GM21619 (cell line): ENCODE results near the gene DYSF.
"Not testable (repeated sequence)": the region's sequence is repeated elsewhere in the genome, so short reads cannot be mapped to it uniquely, and the experiment has no call there.

Source experiments
- ATAC-seq: cut with Tn5 transposase; IDR thresholded peaks from one replicate; pipeline ENCODE4 v1.9.1; 2021; ENCODE audit not compliant: unreplicated experiment

Gene DYSF

DNA sequence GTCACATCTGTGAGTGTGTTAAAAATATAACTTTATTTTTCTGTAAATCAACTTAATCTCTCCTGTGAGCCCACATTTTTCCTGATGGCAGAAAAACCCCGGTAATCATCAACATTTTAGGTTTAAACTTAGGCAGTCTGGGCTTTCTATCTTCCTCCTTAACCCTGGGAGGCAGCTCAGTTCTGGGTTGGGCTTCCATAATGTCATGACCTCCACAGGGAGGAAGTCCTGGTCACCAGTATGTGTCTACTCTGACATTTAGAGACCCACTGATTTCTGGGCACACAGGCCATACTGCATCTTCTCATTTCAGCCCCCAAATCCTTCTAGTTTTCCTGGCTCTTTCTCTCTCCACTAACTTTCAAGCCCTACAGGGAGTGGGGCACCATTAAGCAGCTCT, 181.2 kb downstream of the DYSF start:
- no peak for ATAC-seq

DNA sequence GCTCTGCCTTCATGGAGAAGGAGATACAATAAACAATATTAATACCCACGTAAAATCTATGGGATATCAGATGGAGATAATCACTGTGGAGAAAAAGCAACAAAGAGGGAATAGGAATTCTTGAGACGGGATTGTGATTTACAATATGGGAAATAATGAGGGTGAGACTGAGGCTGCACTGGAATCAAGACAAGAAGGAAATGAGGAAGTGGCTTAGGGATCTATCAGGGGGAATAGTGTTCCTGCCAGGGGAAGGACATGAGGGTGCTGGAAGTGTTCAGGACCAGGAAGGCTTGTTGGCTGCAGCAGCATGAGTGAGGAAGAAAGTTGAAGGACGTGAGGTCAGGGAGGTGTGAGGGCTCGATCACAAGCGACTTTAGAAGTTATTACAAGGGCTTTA, 182.4 kb downstream of the DYSF start:
- ATAC-seq: no peak

DNA sequence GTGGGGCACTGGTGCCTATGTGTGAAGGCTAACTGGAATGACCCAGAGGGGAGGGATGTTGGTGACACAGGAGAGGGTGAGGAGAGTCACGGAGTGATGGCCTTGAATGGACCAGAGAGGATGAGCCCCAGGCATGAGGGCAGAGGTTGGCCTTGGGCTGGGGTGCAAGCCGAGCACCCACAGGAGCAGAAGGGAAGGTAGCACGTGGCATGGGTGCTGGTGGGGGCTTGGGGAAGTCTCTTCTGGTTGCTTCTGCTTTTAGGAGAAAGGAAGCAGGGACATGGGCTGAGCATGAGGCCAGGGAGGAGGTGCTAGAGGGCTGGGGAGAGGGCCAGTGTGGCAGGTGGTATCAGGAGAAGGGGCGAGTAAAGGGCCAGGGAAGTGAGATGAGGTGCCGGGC, 183.8 kb downstream of the DYSF start:
- no peak for ATAC-seq

DNA sequence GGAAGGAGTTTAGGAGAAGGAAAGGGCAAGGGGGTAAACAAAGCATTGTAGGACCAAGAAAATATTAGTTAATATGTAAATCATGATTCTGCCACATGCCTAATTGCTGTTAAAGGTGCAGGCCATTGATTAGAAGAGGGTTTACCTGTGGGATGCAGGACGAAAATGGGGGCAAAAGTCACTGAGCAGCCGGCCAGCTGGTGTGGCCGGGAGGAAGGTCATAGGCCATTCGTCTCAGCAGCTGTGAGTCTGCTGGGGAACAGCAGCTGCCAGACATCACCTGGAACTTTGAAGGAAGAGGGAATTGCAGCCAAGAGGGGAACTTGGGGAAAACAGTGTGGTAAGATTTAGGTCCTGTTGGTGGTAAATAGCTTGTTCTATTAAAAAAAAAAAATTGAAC, 184.4 kb downstream of the DYSF start:
- ATAC-seq: no peak

DNA sequence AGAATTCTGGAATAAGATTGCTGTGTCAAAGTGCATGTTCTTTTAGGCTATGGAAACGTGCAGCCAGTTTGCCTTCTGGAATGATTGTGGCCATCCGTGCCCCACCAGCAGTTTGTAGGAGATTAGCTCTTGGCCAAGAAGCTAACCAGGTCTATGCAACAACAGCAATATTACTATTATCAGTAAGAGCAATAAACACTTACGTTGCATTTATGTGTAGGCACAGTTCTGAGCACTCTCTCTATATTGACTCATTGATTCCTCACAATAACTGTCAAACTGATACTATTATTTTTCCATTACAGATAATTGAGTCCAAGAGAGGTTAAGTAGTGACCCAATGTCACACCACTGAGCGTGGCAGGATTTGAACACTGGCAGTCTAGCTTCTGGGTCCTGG, 186.4 kb downstream of the DYSF start:
- ATAC-seq: no peak

DNA sequence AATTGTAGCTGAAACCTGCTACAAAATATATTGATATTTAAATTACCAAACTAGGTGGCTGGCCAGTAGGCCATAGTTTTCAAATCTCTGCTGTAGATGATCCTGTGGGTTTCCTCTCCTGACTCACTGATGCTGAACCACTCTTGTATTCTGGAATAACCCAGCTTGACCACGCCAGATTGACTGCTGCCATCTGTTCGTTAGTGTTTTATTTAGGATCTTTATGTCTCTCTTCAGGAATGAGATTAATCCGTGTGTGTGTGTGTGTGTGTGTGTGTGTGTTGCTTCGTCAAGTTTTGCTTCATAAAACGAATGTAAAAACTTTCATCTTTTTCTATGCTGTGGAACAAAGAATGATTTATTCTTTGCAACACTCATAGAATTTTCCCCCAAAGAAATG, 187.1 kb downstream of the DYSF start:
- ATAC-seq: no peak

DNA sequence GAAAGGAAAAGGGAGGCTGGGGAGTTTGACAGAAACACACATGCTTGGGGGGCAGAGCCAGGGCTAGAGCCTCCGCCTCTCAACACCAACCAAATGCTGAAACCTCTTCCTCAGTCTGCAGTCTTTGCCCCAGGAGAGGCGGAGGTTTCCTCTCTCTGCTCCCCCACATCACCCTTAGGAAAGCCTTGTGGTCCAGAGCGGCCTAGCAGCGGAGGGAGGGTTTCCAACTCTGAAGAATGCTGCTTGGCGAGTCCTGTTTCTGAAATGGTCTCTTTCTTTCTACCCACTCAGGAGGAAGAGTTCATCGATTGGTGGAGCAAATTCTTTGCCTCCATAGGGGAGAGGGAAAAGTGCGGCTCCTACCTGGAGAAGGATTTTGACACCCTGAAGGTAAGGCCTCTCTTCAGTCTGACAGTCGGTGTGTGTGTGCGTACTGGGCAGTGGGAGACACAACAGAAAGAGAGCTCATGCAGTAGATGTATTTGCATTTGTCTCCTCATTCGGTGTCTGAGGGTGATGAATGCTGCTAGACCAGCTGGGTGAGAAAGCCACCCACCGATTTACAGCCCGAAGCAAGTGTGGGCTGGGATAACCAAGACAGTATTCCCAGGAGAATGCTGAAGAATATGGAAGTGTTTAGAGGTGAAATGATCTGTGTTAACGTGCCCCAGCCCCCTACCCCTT, 190.5 kb downstream of the DYSF start:
- no peak for ATAC-seq

DNA sequence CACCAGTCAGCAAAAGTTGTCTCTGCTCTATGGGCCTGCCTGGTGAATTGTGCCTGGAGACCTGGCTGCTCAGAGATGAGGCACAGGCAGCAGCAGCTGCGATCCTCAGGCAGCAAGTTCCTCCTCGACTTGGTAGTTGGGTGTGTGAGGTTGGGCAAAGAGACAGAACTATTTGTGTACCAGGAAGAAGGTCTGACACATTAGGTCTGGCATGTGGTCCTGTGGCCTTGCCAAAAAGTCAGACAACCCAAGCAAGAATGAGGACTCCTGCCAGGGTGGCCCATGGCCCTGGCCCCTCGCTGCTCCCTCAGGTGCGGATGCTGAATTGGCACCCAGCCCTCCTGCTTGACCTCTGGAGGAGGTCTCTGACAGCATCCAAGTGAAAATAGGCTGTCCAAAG, 192.7 kb downstream of the DYSF start:
- ATAC-seq: no peak

DNA sequence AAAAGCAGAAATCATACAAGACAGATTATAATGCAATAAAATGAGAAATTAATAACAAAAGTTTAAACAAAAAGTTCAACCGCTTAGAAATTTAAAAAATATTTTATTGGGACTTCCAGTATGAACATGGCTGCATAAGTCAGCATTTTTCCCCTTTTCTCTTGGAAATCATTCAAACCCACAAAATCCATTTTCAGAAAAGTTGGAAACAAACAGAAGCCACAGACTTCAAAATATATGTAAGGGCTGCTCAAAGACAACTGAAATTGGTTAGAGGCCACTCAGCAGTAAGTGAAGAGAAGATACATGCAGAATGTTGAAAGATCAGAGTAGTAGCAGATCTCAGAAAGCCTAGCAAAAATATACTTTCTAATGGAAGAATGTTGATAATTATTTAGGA, 194.0 kb downstream of the DYSF start:
- ATAC-seq: no peak

DNA sequence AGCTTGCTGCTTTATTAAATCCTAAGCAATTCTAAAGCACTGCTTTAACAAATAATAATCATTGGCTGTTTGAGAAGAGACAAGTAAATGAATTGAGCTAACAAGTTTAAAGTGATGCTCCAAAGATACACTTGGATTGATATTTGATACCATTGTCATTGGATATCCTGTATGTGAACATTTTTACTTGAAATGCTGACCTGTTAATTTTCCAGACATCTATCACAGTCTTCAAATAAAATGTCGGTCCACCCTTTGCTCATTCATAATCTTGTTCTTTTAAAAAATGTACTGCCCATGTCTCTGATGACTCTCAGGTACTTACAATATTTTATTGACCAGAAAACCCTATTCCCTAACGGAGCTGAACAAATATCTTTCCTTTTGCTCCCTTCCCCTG, 202.1 kb downstream of the DYSF start:
- no peak for ATAC-seq

DNA sequence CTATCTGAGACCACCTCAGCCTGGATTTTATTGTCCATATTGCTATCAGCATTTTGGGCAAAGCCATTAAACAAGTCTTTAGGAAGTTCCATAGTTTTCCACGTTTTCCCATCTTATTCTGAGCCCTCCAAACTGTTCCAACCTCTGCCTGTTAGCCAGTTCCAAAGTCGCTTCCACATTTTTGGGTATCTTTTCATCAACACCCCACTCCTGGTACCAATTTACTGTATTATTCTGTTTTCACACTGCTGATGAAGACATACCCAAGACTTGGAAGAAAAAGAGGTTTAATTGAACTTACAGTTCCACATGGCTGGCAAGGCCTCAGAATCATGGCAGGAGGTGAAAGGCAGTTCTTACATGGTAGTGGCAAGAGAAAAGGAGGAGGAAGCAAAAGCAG, 204.9 kb downstream of the DYSF start:
- ATAC-seq: not testable (repeated sequence)

DNA sequence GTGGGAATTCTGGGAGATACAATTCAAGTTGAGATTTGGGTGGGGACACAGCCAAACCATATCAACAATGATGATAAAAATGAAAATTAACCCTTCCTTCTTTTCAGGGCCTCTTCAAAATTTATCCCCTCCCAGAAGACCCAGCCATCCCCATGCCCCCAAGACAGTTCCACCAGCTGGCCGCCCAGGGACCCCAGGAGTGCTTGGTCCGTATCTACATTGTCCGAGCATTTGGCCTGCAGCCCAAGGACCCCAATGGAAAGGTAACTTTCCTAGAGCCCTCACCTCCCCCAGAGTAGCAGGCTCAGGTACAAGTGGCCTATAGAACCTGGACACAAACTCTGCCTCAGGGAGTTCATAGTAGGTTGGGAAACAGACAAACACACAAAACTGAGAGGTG, 205.4 kb downstream of the DYSF start:
- ATAC-seq: no peak

DNA sequence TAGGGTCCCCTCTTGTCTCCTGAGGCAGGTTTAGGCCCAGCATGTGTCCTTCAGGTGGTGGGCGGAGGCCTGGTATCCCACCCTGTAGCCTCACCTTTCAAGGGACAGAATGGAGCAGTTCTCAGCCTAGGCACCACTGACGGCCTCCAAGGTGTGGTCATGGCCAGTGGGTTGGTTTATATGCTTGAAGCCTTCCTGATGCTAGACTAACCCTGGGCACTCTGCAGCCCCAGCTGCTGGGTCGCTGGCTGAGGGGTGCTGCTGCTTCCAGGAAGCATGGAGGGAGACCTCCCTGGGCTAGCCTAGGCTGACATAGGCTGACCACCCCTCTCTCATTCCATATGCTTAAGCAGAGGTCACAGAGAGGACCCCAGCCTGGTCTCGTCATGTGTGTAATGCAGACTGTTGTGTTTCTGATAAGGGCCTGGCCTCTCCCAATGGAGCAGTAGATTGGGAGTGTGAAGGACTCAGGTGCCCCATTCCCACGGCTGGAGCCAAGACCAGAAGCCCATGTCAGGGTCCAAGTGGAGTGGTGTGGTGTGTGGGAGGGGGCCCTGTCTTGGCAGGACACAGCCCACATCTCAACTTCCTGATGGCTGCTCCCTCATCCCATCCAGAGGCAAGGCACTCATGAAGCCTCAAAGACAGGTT, 206.6 kb downstream of the DYSF start:
- no peak for ATAC-seq

DNA sequence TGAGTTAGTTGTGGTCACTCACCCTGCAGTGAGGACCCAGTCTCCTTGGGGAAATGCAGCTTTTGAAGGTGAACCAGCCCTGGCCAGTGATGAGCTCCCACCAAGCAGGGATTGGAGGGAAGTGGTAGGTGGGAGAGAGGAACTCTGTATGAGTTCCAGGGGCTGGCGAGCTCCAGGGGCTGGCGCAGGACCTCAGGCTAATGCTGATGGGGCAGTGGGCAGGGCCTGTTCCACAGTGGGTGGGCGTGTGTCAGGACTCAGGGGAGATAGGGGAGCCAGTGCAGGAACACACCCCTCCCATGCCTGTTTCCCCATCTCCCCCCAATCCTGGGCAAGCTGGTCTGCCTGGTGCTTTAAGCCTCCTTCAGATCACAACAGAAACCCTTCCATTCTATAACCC, 208.4 kb downstream of the DYSF start:
- no peak for ATAC-seq

DNA sequence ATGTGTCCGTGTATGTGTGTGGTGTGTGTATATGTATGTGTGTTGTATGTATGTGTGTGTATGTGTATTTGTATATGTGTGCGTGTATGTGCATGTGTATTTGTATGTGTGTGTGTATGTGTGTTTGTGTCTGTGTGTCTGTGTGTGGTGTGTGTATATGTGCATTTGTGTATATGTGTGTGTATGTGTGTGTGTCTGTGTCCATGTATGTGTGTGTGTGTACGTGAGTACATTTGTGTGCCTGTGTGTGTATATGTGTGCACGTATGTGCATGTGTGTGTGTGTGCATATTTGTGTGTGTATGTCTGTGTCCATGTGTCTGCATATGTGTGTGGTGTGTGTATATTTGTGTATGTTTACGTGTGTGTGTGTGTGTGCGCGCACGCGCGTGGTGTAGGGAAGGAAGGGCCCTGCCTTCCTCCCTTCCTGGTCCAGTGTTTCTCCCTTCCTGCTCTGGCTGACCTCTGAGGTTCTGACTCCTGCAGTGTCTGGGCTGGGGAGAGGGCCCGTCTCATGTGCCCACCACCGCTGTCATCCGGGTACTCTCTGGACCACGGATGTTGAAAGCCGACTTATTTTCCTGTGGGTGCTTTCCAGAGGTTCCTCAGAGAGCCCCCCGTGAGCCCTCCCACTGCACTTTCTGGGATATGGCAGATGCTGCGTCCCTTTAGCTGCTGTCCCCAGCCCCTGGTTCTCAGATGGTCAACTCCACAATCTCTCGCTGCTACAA, 209.5 kb downstream of the DYSF start:
- ATAC-seq: no peak

DNA sequence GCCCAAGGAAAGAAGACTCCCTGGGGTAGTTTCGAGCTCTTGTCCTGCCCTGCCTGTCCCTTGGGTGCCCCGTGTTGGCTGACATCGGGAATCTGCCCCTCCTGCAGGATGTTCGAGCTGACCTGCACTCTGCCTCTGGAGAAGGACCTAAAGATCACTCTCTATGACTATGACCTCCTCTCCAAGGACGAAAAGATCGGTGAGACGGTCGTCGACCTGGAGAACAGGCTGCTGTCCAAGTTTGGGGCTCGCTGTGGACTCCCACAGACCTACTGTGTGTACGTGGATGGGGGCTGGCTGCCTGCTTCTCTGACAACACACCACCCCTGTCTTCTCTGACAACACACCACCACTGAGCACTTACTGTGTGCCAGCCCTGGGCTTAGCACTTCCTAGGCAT, 210.8 kb downstream of the DYSF start:
- ATAC-seq: no peak

DNA sequence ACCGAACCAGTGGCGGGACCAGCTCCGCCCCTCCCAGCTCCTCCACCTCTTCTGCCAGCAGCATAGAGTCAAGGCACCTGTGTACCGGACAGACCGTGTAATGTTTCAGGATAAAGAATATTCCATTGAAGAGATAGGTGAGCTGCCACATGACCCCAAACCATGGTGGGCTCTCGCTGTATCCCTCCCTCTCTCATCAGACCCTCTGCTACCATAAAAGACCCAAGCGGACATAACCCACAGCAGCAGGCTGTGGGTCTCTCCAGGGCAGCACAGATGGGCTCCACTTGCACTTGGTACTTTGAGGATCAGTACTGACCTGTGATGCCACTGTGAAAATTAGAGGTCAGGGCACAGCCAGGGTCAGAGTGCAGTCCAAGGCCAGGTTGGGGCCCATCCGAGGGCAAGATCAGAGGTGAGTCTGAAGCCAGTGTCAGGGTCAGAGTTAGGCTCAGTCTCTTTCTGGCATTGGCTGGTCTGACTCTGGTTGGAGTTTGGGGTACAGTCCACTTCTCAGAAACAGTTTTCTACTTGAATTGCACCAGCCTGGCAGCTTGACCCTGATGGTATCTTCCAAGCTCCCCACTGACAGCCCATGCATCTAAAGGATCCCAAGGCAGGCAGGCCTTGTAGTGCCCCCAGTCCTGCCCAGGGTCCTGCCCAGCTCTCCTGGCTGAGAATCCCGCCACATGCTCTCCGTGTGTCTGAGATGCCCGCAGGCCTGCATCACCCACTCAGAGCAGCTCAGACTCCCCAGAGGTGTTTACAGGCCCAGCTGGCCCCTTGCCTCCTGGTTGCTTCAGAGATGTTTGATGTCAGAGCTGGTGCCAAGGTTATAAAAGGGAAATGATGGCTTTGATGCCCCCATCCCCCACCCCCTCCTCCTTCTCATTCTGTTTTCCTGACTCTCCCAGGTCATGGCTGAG, 212.1 kb downstream of the DYSF start:
- ATAC-seq: no peak

DNA sequence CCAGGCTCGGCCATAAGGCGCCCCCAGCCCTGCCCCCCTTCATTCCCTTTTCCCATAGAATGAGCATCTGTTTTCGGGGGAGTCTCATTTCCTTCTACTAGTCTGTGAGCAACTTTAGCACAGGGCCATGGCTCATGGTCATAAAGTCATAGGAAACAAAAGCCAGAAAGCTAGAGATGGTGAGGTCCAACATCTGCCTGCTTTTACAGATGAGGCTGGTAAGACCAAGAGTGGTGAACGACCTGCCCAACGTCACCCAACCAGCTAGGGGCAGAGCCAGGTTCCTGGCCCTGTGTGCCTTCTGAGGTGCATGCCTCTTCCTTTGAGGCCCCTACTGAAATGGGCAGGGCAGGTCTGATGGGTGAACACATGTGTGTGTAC, 212.7 kb downstream of the DYSF start:
- ATAC-seq: no peak

DNA sequence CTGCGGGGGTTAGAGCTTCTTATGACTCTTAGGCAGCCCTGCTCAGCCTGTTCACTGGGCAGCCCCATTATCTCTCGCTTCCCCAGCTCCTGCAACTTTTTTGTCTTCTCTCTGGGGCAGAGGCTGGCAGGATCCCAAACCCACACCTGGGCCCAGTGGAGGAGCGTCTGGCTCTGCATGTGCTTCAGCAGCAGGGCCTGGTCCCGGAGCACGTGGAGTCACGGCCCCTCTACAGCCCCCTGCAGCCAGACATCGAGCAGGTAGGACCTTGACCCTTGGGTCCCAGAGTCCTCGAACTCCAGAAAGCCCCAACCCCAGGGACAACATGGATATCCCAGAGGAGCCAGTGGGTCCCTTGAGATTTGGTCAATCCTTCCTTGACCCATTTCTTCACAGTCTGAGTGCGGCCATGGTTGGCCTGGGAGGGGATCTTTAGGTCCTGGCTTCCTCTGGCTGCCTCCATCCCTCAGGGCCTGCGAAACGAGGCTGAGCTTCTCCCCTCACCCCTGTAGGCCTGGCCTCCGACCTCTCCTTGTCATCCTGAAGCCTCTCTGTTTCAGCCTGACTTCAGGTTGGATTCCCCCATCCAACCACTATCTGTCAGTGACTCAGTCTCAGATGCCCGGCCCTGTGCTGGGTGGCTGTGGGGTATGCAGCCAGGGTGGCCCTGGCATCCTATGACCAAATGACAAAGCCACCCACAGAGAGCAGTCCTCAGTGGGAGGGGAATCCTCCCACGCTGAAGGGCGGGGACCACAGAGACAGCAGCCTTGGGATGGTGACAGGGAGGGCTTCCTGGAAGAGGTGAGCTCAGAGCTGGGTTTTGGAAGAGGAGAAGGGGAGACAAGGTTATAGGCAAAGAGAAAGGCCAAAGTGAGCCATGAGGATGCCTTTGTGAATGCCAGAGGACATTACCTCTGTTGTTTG, 214.2 kb downstream of the DYSF start:
- ATAC-seq: no peak

DNA sequence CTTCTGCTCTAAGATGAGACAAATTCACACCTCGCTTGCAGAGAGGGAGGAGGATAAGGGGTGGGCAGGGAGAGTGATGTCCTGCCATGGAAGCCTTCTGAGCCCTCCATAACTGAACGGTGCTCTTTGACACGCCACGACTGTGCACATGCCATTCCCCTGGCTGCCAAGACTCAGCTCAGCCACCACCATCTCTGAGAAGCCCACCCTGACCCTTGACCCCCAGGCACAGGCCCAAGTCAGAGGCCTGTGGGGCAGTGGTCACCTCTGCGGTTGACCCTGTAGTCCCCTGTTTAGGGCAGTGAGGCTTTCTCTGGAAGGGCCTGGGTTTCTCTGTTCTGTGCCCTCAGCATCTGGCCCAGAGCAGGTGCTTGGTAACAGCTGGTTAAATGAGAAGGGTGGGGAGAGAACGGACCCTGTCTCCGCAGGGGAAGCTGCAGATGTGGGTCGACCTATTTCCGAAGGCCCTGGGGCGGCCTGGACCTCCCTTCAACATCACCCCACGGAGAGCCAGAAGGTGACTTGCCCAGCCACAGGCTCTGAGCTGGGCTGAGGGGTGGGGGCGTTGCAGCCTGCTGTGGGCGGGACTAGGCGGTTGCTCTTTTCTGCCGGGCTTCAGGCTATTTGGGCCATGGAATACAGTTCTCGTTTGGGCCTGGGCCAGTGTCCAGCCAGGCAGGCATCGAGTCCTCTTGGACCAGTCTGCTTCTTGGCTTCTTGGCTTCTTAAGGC, 215.1 kb downstream of the DYSF start:
- no peak for ATAC-seq
